T-cell (primary cell): Measurements from ENCODE around the gene TMEM185A. TPM values are rescaled to one million over a fixed set of nuclear protein-coding genes. Genes with fewer than 3 reads are reported as not detected.
"Not testable (repeated sequence)": the region's sequence is repeated elsewhere in the genome, so short reads cannot be mapped to it uniquely, and the experiment has no call there.

ENCODE experiments used
- ATAC-seq, 4 experiments: fragments of 200-7000 bp in 3 of 4; fragments of 150-1000 bp in 1 of 4; cut with Tn5 transposase; replicated peaks in 1 of 4; 1 replicate in 3 of 4; 2 replicates in 1 of 4; pipeline ENCODE4 v1.10.0; 2021; ENCODE audit warnings: moderate library complexity in 3 of 4, mild to moderate bottlenecking in 2 of 4, moderate number of reproducible peaks in 1 of 4
- CTCF ChIA-PET, 2 donors: fragments of 300-600 bp; sonication (Branson Sonifier 250); formaldehyde crosslinking; loops; one replicate each; lab custom pipeline; 2022; ENCODE audit warnings: antibody characterized with exemption in 2 of 2; lab: Charles Lee
- POLR2A ChIA-PET, 2 donors: fragments of 300-600 bp; sonication (Branson Sonifier 250); formaldehyde crosslinking; loops; one replicate each; lab custom pipeline; 2022; ENCODE audit warnings: antibody characterized with exemption in 2 of 2; lab: Charles Lee
- DNase-seq, 35 experiments: peaks; one replicate each; pipeline versions ENCODE4 v3.0.0 to v3.0.0-alpha.2; 2013 to 2023
- H3K27ac ChIP-seq: one replicate; pipeline ENCODE4 v1.5.1; 2013; ENCODE audit warnings: low read length
- H3K27me3 ChIP-seq, 2 experiments: replicated peaks in 1 of 2; 1 replicate in 1 of 2; 2 replicates in 1 of 2; pipeline versions ENCODE4 v1.6.1 to v1.7.0; 2013; ENCODE audit warnings: low read length in 1 of 2, mixed read lengths in 1 of 2; ENCODE audit not compliant: control insufficient read depth in 2 of 2, insufficient read depth in 2 of 2; ENCODE audit errors: extremely low read depth in 1 of 2
- H3K36me3 ChIP-seq, 2 donors: 1 replicate in 1 of 2; 2 replicates in 1 of 2; pipeline versions ENCODE4 v1.6.1 to v1.7.0; 2013; ENCODE audit warnings: low read length in 1 of 2; ENCODE audit not compliant: control insufficient read depth in 2 of 2, insufficient read depth in 1 of 2; ENCODE audit errors: extremely low read depth in 1 of 2
- H3K4me1 ChIP-seq, 2 experiments: 1 replicate in 1 of 2; 2 replicates in 1 of 2; pipeline versions ENCODE4 v1.6.1 to v1.7.0; 2013; ENCODE audit warnings: low read length in 2 of 2, mixed read lengths in 1 of 2; ENCODE audit not compliant: insufficient read depth in 2 of 2, control insufficient read depth in 1 of 2; ENCODE audit errors: extremely low read depth in 1 of 2
- H3K4me3 ChIP-seq, 2 donors: 1 replicate in 1 of 2; 2 replicates in 1 of 2; pipeline versions ENCODE4 v1.5.1 to v1.7.0; 2013; ENCODE audit warnings: mild to moderate bottlenecking in 2 of 2, low read length in 1 of 2, moderate library complexity in 1 of 2; ENCODE audit not compliant: control insufficient read depth in 1 of 2; ENCODE audit errors: extremely low read depth in 1 of 2
- H3K9me3 ChIP-seq: 2 replicates; pipeline ENCODE4 v1.7.0; 2013
- H3K27ac Mint-ChIP-seq, 2 donors: one replicate each; pipeline ENCODE4 v1.8.0; 2020 to 2021; ENCODE audit warnings: mild to moderate bottlenecking in 2 of 2, mixed read lengths in 2 of 2
- H3K27me3 Mint-ChIP-seq, 2 donors: one replicate each; pipeline ENCODE4 v1.8.0; 2021 to 2022; ENCODE audit warnings: mixed read lengths in 2 of 2
- H3K36me3 Mint-ChIP-seq: one replicate; pipeline ENCODE4 v1.8.0; 2021; ENCODE audit warnings: mixed read lengths
- H3K4me1 Mint-ChIP-seq, 3 donors: one replicate each; pipeline ENCODE4 v1.8.0; 2020 to 2022; ENCODE audit warnings: mixed read lengths in 3 of 3, mild to moderate bottlenecking in 1 of 3
- H3K4me3 Mint-ChIP-seq, 3 donors: one replicate each; pipeline ENCODE4 v1.8.0; 2020 to 2022; ENCODE audit warnings: mild to moderate bottlenecking in 3 of 3, mixed read lengths in 3 of 3, moderate library complexity in 3 of 3
- H3K9me3 Mint-ChIP-seq, 3 donors: one replicate each; pipeline ENCODE4 v1.8.0; 2020 to 2022; ENCODE audit warnings: mixed read lengths in 3 of 3
- WGBS: methylation state at CpG from one replicate; pipeline ENCODE4 v1.1.5; 2013; ENCODE audit warnings: missing lambda C conversion rate; ENCODE audit not compliant: insufficient coverage; 5-methylcytosine and 5-hydroxymethylcytosine counted together
- total RNA-seq, 35 experiments: library from RNA in 6 of 35; stranded (reverse) in 6 of 35; fragments of 120-200 nt in 1 of 35; gene quantifications; one replicate each; pipeline versions ENCODE4 v1.2.1 to v1.2.4 and lab custom pipeline; 2013 to 2026

Gene TMEM185A
- total RNA-seq, 5 donors from 2014 or later (not counting 1 experiment from before 2014, with no cell fraction given) = 13.8 to 26.5 (median 25.6) TPM

GRCh38 chrX:149611623-149612175, 19.9 kb downstream of the TMEM185A start:
- peaks cover 9% of the 10 kb centered on the region for H3K36me3 Mint-ChIP-seq
- no peaks in the 10 kb centered on the region for H3K9me3 Mint-ChIP-seq
- no peak overlapping the region for H3K27ac Mint-ChIP-seq
- no peak overlapping the region for H3K4me3 Mint-ChIP-seq
- H3K4me3 ChIP-seq = no peak overlapping the region
- peaks cover 0 to 5% of the 10 kb centered on the region in 2 donors for H3K27me3 Mint-ChIP-seq
- CTCF ChIA-PET = no interaction called here
- H3K4me1 ChIP-seq = no peaks in the 10 kb centered on the region
- H3K9me3 ChIP-seq = no peaks in the 10 kb centered on the region
- DNase-seq (no peak), ATAC-seq (no peak)
- no CpG with 5 or more reads among the region's 1 CpG for WGBS
- H3K4me1 Mint-ChIP-seq = peaks cover 0 to 31% (median 13%) of the 10 kb centered on the region in 3 donors
- peaks cover 0 to 5% of the 10 kb centered on the region in 2 donors for H3K36me3 ChIP-seq
- POLR2A ChIA-PET = no interaction called here
- H3K27me3 ChIP-seq = no peaks in the 10 kb centered on the region
- no peak overlapping the region for H3K27ac ChIP-seq

- no peak for DNase-seq
- POLR2A ChIA-PET = interaction anchor here in 1 of 2 donors (0.6 kb wide), 1 partner anchor 99 kb away, joined by 3 read pairs; no protein-coding TSS in a partner anchor
Observed at GRCh38 chrX:149610511-149610910, 21.1 kb downstream of the TMEM185A start.

GRCh38 chrX:149607699-149608098, 23.9 kb downstream of the TMEM185A start:
- ATAC-seq (no peak), DNase-seq (no peak)
- Mint-ChIP-seq H3K9me3 (no peaks in the 10 kb centered on the region), H3K36me3 (peaks cover 26% of the 10 kb centered on the region), H3K27me3 (peaks cover 0 to 11% of the 10 kb centered on the region in 2 donors), H3K4me1 (peaks cover 0 to 9% (median 0%) of the 10 kb centered on the region in 3 donors), H3K27ac (no peak overlapping the region), H3K4me3 (no peak overlapping the region)
- Histone ChIP-seq H3K27ac (no peak overlapping the region), H3K4me3 (no peak overlapping the region), H3K9me3 (no peaks in the 10 kb centered on the region), H3K4me1 (no peaks in the 10 kb centered on the region), H3K27me3 (no peaks in the 10 kb centered on the region), H3K36me3 (peaks cover 0 to 14% of the 10 kb centered on the region in 2 donors)
- POLR2A ChIA-PET = no interaction called here
- CTCF ChIA-PET = no interaction called here

More at GRCh38 chrX:149610511-149610910, 21.1 kb downstream of the TMEM185A start:
- Histone ChIP-seq H3K4me3 (no peak overlapping the region), H3K4me1 (no peaks in the 10 kb centered on the region), H3K9me3 (no peaks in the 10 kb centered on the region), H3K27ac (no peak overlapping the region), H3K27me3 (no peaks in the 10 kb centered on the region), H3K36me3 (peaks cover 0 to 11% of the 10 kb centered on the region in 2 donors)
- CTCF ChIA-PET = no interaction called here
- peaks cover 0 to 8% of the 10 kb centered on the region in 2 donors for H3K27me3 Mint-ChIP-seq
- H3K9me3 Mint-ChIP-seq = no peaks in the 10 kb centered on the region
- no peak overlapping the region for H3K27ac Mint-ChIP-seq
- H3K4me3 Mint-ChIP-seq = no peak overlapping the region
- no peak for ATAC-seq
- peaks cover 14% of the 10 kb centered on the region for H3K36me3 Mint-ChIP-seq
- H3K4me1 Mint-ChIP-seq = peaks cover 0 to 23% (median 9%) of the 10 kb centered on the region in 3 donors
- no CpG with 5 or more reads among the region's 5 CpGs for WGBS

- Mint-ChIP-seq H3K27me3 (peaks cover 0 to 11% of the 10 kb centered on the region in 2 donors), H3K36me3 (peaks cover 32% of the 10 kb centered on the region)
- H3K4me3 Mint-ChIP-seq, H3K27ac Mint-ChIP-seq, H3K4me1 Mint-ChIP-seq, H3K9me3 Mint-ChIP-seq, H3K27me3 ChIP-seq, H3K27ac ChIP-seq, H3K4me1 ChIP-seq, CTCF ChIA-PET, H3K4me3 ChIP-seq, POLR2A ChIA-PET, ATAC-seq, DNase-seq, H3K9me3 ChIP-seq: not testable (repeated sequence)
- H3K36me3 ChIP-seq = peaks cover 0 to 14% of the 10 kb centered on the region in 2 donors
- 88% methylated on average over 3 of the region's 7 CpGs for WGBS
Observed at GRCh38 chrX:149605248-149605885, 26.2 kb downstream of the TMEM185A start.

- H3K4me1 ChIP-seq, H3K4me1 Mint-ChIP-seq, H3K9me3 ChIP-seq, H3K36me3 ChIP-seq, H3K27me3 Mint-ChIP-seq, H3K4me3 ChIP-seq, H3K27ac Mint-ChIP-seq, POLR2A ChIA-PET, H3K27me3 ChIP-seq, CTCF ChIA-PET, H3K36me3 Mint-ChIP-seq, H3K27ac ChIP-seq, DNase-seq, H3K4me3 Mint-ChIP-seq, ATAC-seq, H3K9me3 Mint-ChIP-seq: not testable (repeated sequence)
- WGBS = no CpG with 5 or more reads among the region's 11 CpGs
Observed at GRCh38 chrX:149598603-149599002, 33.0 kb downstream of the TMEM185A start.

- H3K27ac Mint-ChIP-seq, H3K4me3 Mint-ChIP-seq, H3K27ac ChIP-seq, H3K9me3 ChIP-seq, ATAC-seq, CTCF ChIA-PET, H3K4me1 ChIP-seq, DNase-seq, H3K9me3 Mint-ChIP-seq, H3K27me3 ChIP-seq, H3K4me3 ChIP-seq, H3K36me3 Mint-ChIP-seq, POLR2A ChIA-PET, H3K4me1 Mint-ChIP-seq, H3K36me3 ChIP-seq, H3K27me3 Mint-ChIP-seq: not testable (repeated sequence)
- WGBS = no CpG with 5 or more reads among the region's 7 CpGs
Observed at GRCh38 chrX:149595943-149596342, 35.6 kb downstream of the TMEM185A start.
